Activated T-cell treated with anti-CD3 and anti-CD28 coated beads for 1 hour (primary cell): ENCODE results near the gene HOXC6.

Source experiments
- DNase-seq: peaks from one replicate; pipeline ENCODE4 v3.0.0-alpha.2; 2020; ENCODE audit warnings: low read depth

HOXC6 gene

DNA sequence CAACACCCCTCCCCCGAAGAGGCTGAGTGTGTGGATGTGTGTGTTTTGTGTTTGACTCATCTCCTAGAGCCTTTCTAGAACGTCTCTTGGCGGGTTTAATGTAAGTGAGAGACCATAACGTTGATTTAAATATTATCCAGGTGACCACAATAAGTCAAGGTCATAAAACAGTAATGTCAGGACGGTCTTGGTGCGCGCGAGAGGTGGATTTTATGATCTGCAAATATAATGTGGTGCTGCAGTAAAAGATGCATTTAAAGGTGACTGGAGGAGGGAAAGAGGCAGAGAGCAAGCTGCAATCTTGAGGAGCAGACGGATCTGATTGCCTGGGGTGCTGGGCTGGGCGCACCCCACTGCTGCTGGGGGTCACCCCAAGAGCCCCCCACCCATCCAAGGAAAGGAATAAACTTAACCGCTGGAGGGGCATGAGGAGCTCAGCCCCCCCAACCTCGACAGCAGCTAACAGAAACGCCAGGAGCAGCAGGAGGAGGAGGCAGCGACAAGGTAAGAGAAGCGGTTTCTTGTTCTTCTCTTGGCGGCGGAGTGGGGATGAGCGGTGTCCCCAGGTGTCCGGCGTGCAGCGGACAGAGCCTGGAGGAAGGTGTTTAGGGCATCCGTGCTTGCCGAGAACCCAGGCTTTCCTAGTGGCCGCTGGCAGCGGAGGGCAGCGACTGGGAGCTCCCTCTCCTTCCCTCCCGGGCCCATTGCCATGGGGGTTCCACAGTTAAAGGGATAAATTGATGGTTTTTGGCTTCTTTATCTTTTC, 37.7 kb upstream of the HOXC6 start:
- no peak for DNase-seq

DNA sequence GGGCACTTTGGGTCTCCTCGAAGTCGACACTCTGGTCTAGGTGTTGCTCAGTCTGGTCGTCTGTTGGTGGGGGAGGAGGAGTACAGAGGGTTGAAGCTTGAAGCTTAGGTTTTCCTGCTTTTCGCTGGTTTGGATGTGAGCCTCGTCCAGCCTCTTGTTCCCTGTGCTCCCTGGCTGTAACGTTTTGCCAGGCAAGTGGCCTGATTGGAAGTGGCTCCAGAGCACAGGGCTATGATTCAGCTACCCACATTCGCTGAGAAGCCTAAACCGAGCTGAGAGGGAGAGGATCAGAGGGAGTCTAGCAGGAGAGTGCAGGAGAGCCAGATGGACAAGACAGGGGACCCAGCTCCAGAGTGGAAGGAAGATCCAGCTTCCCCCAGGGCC, 37.2 kb upstream of the HOXC6 start:
- DNase-seq = no peak

DNA sequence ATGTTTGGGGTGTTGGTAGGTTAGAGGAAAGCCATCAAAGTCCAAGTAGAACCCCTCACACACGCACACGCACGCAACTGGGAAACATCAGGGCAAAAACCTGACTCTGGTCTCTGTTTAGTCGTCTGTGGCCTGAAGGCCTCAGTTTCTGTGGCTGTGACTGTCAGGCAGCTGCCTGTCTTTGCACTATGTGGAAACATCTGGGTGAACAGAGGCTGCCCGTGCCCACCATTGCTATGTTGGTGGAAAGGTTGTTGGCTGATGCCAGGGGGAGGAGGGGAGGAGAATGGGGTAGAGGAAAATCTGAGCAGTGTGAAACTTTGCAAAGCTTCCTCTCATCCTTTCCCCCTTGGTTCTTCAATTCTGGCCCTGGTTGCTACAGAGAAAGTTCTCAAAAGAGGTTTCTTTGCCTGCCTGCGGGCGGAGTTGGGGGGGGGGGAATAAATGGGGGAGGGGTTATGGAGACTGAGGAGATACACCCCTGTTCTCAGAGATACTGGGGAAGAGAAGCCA, 35.8 kb upstream of the HOXC6 start:
- no peak for DNase-seq

GRCh38 chr12:53993162-53994008, 34.9 kb upstream of the HOXC6 start:
- no peak for DNase-seq

GRCh38 chr12:53994009-53994263, 34.3 kb upstream of the HOXC6 start:
- DNase-seq = no peak

- no peak for DNase-seq
These were observed 33.8 kb upstream of the HOXC6 start for GRCh38 chr12:53994264-53995001.

DNA sequence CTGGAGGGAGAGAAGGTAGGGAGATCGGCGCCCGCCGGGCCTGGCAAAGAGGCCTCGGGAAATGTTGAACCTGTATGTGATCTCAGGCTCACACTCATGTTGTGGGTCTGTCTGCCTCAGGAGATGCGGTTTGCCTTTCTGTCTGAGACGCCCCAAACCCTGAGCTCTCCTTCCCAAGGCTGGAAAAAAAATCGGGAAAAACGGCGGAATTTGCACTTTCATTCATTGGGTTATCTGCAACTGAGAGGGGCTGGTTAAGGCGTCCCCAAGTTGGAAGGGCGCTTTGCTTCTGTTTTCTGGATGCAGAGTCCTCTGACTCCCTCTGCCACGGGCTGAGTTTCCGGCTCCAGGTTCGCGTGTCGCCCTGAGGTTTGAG, 33.2 kb upstream of the HOXC6 start:
- DNase-seq = no peak

GRCh38 chr12:53995378-53996239, 32.6 kb upstream of the HOXC6 start:
- DNase-seq = no peak

DNA sequence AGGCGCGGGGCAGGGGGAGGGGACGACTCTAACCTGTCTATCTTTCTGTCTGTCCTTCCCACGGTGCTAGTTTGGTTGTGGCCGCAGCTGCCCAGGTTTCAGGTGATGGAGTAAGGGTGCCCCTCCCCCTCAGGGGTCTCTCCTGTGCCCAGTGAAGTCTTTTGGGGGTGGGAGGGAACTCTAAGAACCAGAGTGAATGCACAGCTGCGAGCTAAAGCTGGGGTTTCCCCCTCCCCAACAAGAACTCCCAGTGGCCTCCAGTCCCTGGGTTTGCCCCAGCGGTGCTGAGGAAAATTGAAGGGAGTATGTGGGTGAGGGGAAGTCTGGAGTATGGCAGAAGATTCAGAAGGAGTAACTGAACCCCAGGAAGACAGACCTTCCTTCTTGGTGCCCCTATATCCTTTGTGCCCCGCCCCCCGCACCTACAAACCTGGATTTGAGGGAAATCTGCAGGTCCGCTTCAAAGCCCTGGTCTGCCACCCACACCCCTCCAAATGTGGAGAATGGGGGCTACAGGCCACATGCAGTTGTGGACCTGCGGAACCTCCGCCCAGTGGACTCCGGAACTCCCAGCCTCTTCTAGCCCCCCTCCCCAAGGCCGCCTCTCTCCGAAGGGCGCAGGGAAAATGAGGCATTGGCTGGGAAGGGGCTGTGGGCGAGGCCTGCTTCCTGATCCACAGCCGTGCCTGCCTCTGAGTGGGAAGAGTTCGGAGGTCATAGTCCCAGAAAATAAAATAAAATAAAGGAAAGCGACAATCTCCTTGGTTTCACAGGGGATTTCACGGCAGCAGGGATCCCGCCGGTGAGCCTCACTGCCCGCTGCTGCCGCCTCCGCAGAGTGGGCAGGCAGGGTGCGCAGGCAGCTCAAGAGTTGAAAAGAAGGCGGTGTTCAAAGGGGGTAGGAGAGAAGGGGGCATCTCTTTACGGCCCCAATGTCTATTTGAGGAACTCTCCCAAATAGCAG, 31.7 kb upstream of the HOXC6 start:
- DNase-seq = no peak

DNA sequence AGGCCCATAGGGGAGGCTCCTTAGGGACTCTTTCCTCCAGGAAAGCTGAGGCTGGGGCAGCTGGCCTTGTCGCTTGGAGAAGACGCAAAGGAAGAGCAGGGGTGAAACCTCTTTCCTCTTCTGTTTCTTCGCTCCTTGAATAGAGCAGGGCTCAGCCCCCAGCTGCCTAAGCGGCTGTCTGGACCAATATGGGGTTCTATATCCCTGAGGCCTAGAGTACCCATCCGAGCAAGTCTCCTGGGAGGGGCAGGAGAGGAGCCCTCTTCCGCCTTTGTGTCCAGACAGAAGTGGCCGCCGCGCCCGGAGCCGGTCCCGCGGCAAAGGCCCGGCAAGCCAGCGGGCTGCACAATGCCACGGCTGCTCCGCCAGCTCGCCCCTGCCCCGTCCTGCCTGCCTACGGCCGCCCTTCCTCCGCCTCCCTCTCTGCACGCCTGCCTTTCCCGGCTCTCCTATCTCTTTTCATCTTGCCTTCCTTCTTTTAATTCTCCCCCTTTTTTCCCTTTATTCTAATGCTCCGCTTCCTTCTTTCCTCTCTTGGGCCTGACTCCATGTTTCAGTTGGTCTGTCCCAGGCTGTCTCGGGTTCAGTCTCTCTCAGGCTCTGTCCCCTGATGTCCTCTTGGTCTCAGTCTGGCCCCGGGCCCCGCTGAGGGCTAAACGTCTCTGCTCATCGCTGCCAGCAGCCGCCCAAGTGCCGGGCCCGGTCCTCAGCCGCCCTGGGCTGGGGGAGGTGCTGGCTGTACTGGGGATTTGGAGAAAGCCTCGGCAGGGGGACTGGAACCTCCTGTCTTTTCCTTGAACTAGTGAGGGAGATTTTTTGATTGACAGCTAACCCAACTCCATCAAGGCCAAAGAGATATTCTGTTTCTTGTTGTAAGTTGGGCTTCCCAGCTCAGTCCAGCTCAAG, 30.8 kb upstream of the HOXC6 start:
- DNase-seq = no peak

DNA sequence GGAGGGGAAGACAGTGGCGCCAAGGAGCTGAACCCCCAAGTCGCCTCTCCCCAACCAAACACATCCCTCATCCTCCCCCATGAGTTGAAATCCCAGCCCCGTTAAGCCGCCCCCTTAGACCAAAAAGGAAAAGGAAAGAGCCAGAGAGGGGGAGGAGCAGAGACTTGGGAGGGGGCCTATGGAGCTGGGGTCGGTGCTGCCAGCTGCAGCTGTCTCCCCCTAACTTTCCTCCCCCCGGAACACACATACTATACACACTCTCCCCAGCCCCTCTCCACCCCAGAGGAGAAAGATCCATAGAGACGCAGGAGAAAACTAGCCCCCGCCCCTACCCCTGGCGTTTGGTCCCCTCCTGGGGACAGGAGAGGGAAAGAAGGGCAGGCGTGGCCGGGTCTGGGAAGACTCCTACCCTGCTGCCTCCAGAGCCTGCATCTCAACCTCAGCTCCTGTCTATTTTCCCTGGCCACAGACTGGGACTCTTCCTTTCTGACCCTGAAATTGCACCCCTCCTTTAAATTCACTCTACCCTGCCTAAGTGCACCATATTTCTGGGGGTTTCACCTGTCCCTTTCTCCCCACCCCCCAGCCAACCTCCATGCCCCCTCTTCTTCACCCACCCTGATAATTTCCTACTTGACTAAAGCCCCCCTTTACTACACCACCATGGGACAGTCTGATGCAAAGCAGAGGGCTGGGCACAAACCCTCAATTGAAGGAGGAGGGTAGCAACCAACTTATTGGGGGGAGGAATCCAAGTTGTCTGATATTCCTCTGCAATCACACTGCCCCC, 29.9 kb upstream of the HOXC6 start:
- DNase-seq = no peak

DNA sequence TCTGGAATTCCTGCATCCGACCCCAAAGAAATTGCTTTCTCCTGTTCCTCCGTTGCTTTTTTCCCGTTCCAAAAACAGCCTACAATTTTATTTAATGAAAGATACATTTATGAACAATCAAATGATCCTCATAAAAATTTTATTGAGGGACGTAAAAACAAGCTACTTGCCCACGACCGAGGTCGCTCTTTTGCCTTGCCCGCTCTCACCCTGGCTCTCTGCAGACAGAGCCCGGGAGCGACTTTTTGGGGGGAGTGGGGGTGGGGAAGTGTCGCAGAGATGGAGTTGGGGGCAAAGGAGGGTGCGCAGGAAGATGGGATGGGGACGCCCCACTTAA, 29.4 kb upstream of the HOXC6 start:
- DNase-seq = no peak

DNA sequence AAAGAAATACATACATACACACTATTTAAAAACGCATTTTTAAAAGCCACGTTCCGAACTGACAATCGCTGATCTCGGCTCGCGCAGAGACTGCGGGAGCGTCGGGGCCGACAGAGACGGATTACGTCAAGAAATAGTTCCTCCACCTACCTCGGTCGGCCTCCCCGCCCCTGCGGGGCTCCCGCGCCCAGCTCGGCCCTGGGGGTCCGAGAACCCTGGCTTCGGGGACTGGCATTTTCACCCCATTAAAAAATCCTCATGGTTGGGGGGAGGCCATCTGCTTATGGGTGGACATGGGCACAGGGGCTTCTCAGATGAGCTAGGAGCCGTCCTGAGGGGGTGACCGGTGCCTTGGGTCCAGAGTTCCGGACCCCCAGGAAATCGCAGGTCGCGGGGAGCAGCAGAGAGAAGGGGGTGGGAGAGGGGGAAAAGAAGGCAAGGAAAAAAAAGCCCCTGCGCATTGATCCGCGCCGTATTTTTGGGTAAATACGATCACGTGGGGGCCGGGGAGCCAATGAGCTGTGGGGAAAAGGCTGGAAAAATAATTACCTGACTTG, 28.6 kb upstream of the HOXC6 start:
- DNase-seq = no peak

DNA sequence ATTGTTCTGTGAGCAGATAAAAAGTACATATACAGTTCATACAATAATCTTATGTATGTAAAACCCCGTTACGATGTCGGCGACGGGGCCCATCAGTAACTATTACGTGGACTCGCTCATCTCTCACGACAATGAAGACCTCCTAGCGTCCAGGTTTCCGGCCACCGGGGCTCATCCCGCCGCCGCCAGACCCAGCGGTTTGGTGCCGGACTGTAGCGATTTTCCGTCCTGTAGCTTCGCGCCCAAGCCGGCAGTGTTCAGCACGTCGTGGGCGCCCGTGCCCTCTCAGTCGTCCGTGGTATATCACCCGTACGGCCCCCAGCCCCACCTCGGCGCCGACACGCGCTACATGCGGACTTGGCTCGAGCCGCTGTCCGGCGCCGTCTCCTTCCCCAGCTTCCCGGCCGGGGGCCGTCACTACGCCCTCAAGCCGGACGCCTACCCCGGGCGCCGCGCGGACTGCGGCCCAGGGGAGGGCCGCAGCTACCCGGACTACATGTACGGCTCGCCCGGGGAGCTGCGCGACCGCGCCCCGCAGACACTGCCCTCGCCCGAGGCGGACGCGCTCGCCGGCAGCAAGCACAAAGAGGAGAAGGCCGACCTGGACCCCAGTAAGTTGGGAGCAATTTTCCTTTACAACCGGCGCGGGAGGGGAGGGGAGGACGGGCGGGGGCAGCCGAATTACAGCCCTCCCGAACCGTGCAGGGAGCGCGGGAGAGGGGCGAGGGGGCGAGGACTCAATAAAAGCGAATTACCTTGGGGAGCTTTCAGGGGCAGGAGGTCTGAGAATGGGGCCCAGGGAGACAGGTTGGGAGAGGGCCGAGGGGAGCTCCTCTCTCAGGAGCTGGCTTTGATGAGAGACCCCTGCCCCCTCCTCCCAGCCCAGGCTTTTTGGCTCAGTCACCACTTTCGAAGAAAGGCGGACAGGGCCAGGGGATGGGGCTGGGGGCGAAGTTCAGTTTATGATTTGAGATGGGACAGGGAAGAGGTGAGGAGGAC, 27.8 kb upstream of the HOXC6 start, which contains the start of gene HOXC9:
Gene HOXC9, plus strand, starts transcription at position 46 of the 999 bp plus-strand sequence. Its CDS starts 28 bp downstream, at position 74.
- DNase-seq = no peak

DNA sequence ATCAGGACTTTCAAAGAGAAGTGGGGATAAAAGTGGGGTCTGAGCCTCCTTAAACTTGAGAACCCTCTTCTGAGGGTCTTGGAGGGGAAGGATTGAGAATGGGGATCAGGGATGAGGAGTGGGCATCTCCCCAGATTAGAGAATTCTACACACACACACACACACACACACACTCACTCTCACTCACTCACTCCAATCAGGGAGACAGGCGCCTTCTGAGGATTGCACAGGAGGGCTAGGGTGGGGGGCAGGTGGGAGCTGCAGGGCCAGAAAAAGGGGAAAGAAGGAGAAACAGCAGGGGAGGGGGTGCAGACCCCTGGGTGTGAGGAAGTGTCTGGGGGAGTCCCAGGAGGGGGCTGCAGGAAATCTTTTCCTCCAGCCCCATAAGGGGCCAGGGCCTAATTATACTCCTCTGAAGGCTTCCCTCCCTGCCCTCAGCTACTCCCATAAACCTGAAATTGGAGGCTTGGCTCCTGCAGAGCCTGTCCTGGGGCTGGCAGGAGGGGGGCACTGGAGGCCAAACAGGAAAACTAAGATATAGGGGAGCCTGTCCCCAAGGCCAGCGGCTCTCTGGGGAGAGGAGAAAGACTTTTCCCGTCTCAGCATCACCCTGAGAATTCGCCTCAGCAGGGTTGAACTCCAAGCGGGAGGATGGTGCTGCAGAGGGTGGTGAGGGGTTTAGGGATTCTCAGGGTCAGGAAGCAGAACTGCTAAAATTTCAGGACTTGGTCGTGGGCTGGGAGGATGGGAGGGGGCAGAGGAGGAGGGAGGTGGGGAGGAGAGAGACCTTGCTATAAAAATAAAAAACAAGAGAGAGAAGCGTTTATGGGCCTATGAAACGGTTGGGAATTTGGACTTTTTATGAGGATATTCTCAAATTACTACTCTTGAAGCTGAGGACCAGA, 26.7 kb upstream of the HOXC6 start:
- no peak for DNase-seq

DNA sequence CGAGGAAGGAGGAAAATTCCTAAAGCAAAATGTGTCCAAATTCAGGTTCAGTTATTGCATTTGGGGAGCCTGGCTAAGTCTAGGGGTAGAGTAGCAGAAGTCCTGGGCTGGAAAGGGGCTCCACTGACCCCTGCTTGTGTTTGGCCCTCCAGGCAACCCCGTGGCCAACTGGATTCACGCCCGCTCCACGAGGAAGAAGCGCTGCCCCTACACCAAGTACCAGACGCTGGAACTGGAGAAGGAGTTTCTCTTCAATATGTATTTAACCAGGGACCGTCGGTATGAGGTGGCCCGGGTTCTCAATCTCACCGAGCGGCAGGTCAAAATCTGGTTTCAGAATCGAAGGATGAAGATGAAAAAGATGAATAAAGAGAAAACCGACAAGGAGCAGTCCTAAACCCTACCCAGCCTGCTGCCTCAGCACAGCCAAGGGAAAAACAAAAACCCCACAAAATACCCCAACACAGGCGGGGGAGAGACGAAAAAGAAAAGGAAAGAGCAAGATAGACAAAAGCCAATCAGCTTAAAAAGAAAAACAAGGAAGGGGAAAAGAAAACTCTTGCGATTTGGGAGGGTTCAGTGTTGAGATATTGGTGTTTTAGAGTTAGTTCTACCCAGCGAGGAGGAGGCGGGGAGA, 25.8 kb upstream of the HOXC6 start:
- no peak for DNase-seq
